ENCODE results near the gene TLDC2. TPM values are rescaled to one million over a fixed set of nuclear protein-coding genes. Genes with fewer than 3 reads are reported as not detected.
A peak's percentile ranks its signal among the peaks of the same experiment; 100 is the strongest.
"Not testable (repeated sequence)": the region's sequence is repeated elsewhere in the genome, so short reads cannot be mapped to it uniquely, and the experiment has no call there.

Gene TLDC2
- total RNA-seq, 4 donors from 2014 or later, result 0.27 to 3.7 (median 0.27) TPM; not detected in 1

DNA sequence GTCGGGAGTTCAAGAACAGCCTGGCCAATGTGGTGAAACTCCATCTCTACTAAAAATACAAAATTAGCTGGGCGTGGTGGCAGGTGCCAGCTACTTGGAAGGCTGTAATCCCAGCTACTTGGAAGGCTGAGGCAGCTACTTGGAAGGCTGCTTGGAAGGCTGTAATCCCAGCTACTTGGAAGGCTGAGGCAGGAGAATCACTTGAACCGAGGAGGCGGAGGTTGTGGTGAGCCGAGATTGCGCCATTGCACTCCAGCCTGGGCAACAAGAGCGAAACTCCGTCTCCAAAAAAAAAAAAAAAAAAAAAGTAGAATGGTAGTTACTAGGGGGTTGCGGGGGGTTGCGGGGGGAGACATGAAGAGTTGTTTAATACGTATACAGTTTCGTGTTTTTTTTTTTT is 56.1 kb downstream of the TLDC2 start:
- not testable (repeated sequence) for H3K4me3 ChIP-seq, H3K27me3 ChIP-seq, H3K9me3 ChIP-seq, ATAC-seq
- H3K36me3 ChIP-seq, result peaks cover 2 to 96% of the 10 kb centered on the region in 2 donors
- 89 to 91% methylated on average over 10 to 11 of the region's 12 CpGs for WGBS, 2 donors (ENCODE audit: low coverage in 1 of 2)
- peaks cover 2 to 77% (median 23%) of the 10 kb centered on the region in 3 donors for H3K4me1 ChIP-seq
- TF ChIP-seq POLR2AphosphoS5 (IDR thresholded peaks at IDR 0.05), result peak; percentile 6
- H3K27ac ChIP-seq, result peak overlapping the region in 2 of 4 donors; percentile 9 to 68

DNA sequence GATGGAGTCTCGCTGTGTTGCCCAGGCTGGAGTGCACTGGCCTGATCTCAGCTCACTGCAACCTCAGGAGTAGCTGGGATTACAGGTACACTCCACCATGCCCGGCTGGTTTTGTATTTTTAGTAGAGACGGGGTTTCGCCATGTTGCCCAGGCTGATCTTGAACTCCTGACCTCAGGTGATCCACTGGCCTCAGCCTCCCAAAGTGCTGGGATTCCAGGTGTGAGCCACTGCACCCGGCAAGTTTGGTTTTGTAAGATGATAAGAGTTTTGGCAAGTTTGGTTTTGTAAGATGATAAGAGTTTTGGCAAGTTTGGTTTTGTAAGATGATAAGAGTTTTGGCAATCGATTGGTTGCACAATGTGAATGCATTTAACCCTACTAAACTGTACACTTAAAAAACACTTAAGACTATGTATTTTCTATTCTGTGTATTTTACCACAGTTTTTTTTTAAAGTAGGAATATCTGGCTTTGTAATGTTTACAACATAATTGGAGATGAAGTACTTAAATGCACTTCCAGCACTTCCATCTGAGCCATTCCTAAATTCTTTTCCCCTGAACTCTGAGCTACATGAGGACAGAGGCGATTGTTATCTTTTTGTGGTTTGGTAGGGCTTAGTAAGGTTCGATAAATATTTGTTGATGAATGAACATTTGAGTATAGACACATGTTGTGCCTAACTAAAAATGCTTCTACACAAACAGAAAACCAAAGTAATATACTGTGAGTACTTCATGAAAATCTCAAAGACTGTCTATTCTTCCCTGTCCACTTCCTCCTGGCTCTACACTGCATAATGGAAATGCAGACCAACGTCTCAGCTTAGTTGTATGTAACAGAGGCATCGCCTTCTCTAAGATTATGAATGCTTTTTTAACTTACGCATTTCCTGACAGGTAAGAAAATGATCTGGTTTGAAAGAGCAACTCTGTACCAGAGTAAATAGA is 56.8 kb downstream of the TLDC2 start:
- peaks cover 2 to 84% (median 23%) of the 10 kb centered on the region in 3 donors for H3K4me1 ChIP-seq
- TF ChIP-seq EP300 (IDR thresholded peaks at IDR 0.05) (no peak), POLR2A (IDR thresholded peaks at IDR 0.05) (no peak), POLR2AphosphoS5 (IDR thresholded peaks at IDR 0.05) (no peak)
- TF ChIP-seq, protein P1, sequence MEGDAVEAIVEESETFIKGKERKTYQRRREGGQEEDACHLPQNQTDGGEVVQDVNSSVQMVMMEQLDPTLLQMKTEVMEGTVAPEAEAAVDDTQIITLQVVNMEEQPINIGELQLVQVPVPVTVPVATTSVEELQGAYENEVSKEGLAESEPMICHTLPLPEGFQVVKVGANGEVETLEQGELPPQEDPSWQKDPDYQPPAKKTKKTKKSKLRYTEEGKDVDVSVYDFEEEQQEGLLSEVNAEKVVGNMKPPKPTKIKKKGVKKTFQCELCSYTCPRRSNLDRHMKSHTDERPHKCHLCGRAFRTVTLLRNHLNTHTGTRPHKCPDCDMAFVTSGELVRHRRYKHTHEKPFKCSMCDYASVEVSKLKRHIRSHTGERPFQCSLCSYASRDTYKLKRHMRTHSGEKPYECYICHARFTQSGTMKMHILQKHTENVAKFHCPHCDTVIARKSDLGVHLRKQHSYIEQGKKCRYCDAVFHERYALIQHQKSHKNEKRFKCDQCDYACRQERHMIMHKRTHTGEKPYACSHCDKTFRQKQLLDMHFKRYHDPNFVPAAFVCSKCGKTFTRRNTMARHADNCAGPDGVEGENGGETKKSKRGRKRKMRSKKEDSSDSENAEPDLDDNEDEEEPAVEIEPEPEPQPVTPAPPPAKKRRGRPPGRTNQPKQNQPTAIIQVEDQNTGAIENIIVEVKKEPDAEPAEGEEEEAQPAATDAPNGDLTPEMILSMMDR (IDR thresholded peaks at IDR 0.05), result no peak
- H3K27me3 ChIP-seq, result no peaks in the 10 kb centered on the region
- no peak for ATAC-seq
- H3K36me3 ChIP-seq, result peaks cover 2 to 90% of the 10 kb centered on the region in 2 donors
- peak overlapping the region in 3 of 4 donors; percentile 4 to 45 (median 9) for H3K27ac ChIP-seq
- no peaks in the 10 kb centered on the region for H3K9me3 ChIP-seq
- no peak overlapping the region for H3K4me3 ChIP-seq
- WGBS, 2 donors (ENCODE audit: low coverage in 1 of 2), result 49 to 71% methylated on average over 8 to 11 of the region's 11 CpGs

DNA sequence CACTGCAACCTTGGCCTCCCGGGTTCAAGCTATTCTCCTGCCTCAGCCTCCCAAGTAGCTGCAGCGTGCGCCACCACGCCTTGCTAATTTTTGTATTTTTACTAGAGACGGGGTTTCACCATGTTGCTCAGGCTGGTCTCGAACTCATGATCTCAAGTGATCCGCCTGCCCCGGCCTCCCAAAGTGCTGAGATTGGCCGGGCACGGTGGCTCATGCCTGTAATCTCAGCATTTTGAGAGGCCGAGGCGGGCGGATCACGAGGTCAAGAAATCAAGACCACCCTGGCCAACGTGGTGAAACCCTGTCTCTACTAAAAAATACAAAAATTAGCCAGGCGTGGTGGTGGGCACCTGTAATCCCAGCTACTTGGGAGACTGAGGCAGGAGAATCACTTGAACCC is 57.6 kb downstream of the TLDC2 start:
- WGBS, 2 donors (ENCODE audit: low coverage in 1 of 2), result 92 to 95% methylated on average over 3 to 5 of the region's 16 CpGs
- peak overlapping the region in 2 of 4 donors; percentile 40 to 49 for H3K27ac ChIP-seq
- H3K36me3 ChIP-seq, result peaks cover 2 to 90% of the 10 kb centered on the region in 2 donors

DNA sequence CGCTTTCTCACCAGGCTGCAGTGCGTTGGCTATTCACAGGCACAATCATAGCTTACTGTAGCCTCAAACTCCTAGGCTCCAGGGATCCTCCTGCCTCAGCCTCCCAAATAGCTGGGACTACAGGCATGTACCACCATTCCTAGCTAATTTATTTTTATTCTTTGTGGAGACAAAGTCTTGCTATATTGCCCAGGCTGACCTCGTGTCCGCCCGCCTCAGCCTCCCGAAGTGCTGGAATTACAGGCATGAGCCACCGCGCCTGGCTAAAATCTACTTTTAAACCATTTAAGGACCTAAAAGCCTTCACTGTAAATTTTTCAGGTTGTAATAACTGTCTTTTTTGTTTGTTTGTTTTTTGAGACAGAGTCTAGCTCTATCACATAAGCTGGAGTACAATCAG is 60.4 kb downstream of the TLDC2 start:
- Histone ChIP-seq H3K36me3 (peaks cover 2 to 84% of the 10 kb centered on the region in 2 donors), H3K27me3 (no peaks in the 10 kb centered on the region), H3K4me1 (peaks cover 2 to 98% (median 34%) of the 10 kb centered on the region in 3 donors), H3K27ac (peak overlapping the region; percentile 77 to 97 (median 90)), H3K4me3 (peak overlapping the region in 1 of 2 donors; percentile 16), H3K9me3 (no peaks in the 10 kb centered on the region)
- ATAC-seq, result no peak
- 85 to 93% methylated on average over 8 of the region's 8 CpGs for WGBS, 2 donors (ENCODE audit: low coverage in 1 of 2)
- TF ChIP-seq, protein P1 (IDR thresholded peaks at IDR 0.05), result no peak
- TF ChIP-seq EP300 (IDR thresholded peaks at IDR 0.05), result no peak
- no peak for TF ChIP-seq POLR2A (IDR thresholded peaks at IDR 0.05)
- TF ChIP-seq POLR2AphosphoS5 (IDR thresholded peaks at IDR 0.05), result no peak

More for the DNA sequence above, 57.6 kb downstream of the TLDC2 start:
- not testable (repeated sequence) for H3K4me3 ChIP-seq, ATAC-seq, H3K27me3 ChIP-seq, H3K9me3 ChIP-seq
- H3K4me1 ChIP-seq, result peaks cover 2 to 92% (median 28%) of the 10 kb centered on the region in 3 donors

DNA sequence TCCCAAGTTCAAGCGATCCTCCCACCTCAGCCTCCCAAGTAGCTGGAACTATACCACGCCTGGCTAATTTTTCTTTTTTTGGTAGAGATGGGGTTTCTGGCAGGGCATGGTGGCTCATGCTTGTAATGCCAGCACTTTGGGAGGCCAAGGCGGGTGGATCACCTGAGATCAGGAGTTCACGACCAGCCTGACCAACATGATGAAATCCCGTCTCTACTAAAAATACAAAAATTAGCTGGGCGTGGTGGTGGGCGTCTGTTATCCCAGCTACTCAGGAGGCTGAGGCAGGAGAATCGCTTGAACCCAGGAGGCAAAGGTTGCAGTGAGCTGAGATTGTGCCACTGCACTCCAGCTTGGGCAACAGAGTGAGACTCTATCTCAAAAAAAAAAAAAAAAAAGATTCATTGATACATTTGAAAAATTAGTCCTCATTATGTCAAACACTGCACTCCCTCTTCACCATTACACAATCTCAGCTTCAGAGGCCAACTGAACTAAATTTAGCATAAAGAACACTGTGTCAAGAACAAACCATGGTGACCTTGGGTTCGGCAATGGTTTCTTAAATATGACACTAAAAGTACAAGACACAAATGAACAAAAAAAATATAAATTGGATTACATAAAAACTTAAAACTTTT is 60.9 kb downstream of the TLDC2 start:
- H3K27me3 ChIP-seq, H3K9me3 ChIP-seq: not testable (repeated sequence)
- peak; percentile 85 for ATAC-seq
- 64 to 94% methylated on average over 4 of the region's 9 CpGs for WGBS, 2 donors (ENCODE audit: low coverage in 1 of 2)
- Histone ChIP-seq H3K4me3 (peak overlapping the region in 1 of 2 donors; percentile 16), H3K4me1 (peaks cover 2 to 98% (median 38%) of the 10 kb centered on the region in 3 donors), H3K27ac (peak overlapping the region; percentile 77 to 97 (median 90)), H3K36me3 (peaks cover 2 to 81% of the 10 kb centered on the region in 2 donors)
- TF ChIP-seq POLR2AphosphoS5 (IDR thresholded peaks at IDR 0.05), result peak; percentile 81

DNA sequence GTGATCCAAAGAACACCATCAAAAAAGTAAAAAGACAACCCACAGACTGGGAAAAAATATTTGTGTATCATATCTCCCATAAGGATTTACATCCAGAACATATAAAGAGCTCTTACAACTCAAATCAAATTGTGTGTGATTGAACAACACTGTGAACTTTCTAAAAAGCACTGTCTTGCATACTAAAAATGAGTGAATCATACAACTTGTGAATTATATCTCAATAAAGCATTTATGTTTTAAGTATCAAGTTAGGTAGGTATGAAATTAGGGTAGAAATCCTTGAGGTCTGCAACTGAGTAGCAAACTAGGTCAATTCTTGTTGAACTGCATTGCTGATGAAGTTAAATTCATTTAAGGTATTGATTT is 61.4 kb downstream of the TLDC2 start:
- no peaks in the 10 kb centered on the region for H3K27me3 ChIP-seq
- H3K36me3 ChIP-seq, result peaks cover 2 to 81% of the 10 kb centered on the region in 2 donors
- no peak overlapping the region for H3K4me3 ChIP-seq
- TF ChIP-seq EP300 (IDR thresholded peaks at IDR 0.05), result no peak
- TF ChIP-seq, protein P1 (IDR thresholded peaks at IDR 0.05), result no peak
- TF ChIP-seq POLR2AphosphoS5 (IDR thresholded peaks at IDR 0.05), result no peak
- no peak for TF ChIP-seq POLR2A (IDR thresholded peaks at IDR 0.05)
- peaks cover 2 to 98% (median 43%) of the 10 kb centered on the region in 3 donors for H3K4me1 ChIP-seq
- H3K27ac ChIP-seq, result peak overlapping the region; percentile 34 to 97 (median 88)
- no peaks in the 10 kb centered on the region for H3K9me3 ChIP-seq
- ATAC-seq, result peak; percentile 4
